Astrocyte of the cerebellum (primary cell): ENCODE results near the gene STIL.

ENCODE experiments used
- DNase-seq: peaks from one replicate; pipeline ENCODE4 v3.0.0-alpha.2; 2011; ENCODE audit warnings: low read depth
- H3K4me3 ChIP-seq: 2 replicates; pipeline ENCODE4 v1.5.1; 2011; ENCODE audit warnings: mild to moderate bottlenecking, low read depth, low read length, moderate library complexity
- CTCF ChIP-seq: IDR thresholded peaks from 2 replicates; pipeline ENCODE4 v1.5.1; 2012; ENCODE audit warnings: low read length, low read depth, moderate library complexity, mild to moderate bottlenecking; ENCODE audit errors: missing control alignments
- in situ Hi-C: cut with HindIII; loops from 2 replicates; pipeline ENCODE4 v1.10.0; 2017; ENCODE audit warnings: low sequenced_read_pairs

STIL gene

GRCh38 chr1:47249755-47250154, 64.2 kb downstream of the STIL start:
- in situ Hi-C loops, result no loop called here
- no peak overlapping the region for H3K4me3 ChIP-seq
- no peak for TF ChIP-seq CTCF
- DNase-seq, result no peak

- in situ Hi-C loops, result no loop called here
- H3K4me3 ChIP-seq, result no peak overlapping the region
- DNase-seq, result no peak
- no peak for TF ChIP-seq CTCF
These were observed 69.5 kb downstream of the STIL start for GRCh38 chr1:47244339-47244862.

- TF ChIP-seq CTCF, result no peak
- DNase-seq, result no peak
- in situ Hi-C loops, result no loop called here
These were observed 70.0 kb downstream of the STIL start for GRCh38 chr1:47243910-47244309.

GRCh38 chr1:47241114-47242113, 72.5 kb downstream of the STIL start:
- in situ Hi-C loops, result no loop called here
- TF ChIP-seq CTCF, result no peak
- DNase-seq, result no peak
- no peak overlapping the region for H3K4me3 ChIP-seq

More at GRCh38 chr1:47243910-47244309, 70.0 kb downstream of the STIL start:
- no peak overlapping the region for H3K4me3 ChIP-seq

GRCh38 chr1:47238935-47239592, 74.9 kb downstream of the STIL start:
- TF ChIP-seq CTCF, result no peak
- no peak for DNase-seq
- H3K4me3 ChIP-seq, result no peak overlapping the region
- in situ Hi-C loops, result no loop called here

- TF ChIP-seq CTCF, result no peak
- no peak for DNase-seq
- in situ Hi-C loops, result no loop called here
- H3K4me3 ChIP-seq, result no peak overlapping the region
These were observed 78.1 kb downstream of the STIL start for GRCh38 chr1:47235806-47236205.
